ENCODE measurements around the gene TTC27.

DNA sequence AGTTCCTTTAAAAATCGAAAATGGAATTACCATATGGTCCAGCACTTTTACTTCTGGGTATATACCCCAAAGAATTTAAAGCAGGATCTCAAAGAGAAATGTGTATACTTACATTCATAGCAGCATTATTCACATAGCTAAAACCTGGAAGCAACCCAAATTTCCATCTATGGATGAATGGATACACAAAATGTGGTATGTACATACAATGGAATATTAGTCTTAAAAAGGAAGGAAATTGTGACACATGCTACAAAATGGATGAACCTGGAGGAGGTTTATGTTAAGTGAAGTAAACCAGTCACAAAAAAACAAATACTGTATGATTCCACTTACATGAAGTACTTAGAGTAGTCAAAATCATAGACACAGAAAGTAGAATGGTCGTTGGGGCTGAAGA, 171.0 kb downstream of the TTC27 start:
- TF ChIP-seq MEF2A (IDR thresholded peaks at IDR 0.05; ENCODE audit: insufficient read depth, low read depth, low read length) (no peak), HDAC6 (IDR thresholded peaks at IDR 0.05; ENCODE audit: unreplicated experiment) (no peak), POLR2A (IDR thresholded peaks at IDR 0.05; ENCODE audit: low read depth, low read length) (no peak), YY1 (IDR thresholded peaks at IDR 0.05; ENCODE audit: low read depth, low read length) (no peak), EZH2 (IDR thresholded peaks at IDR 0.05; ENCODE audit: borderline replicate concordance, control insufficient read depth, low read depth, low read length) (no peak), MYC (IDR thresholded peaks at IDR 0.05; ENCODE audit: insufficient read depth, insufficient read length, insufficient replicate concordance, low read length, severe bottlenecking) (no peak), HDAC2 (IDR thresholded peaks at IDR 0.05) (no peak), NR2C1 (IDR thresholded peaks at IDR 0.05) (no peak)
- TF ChIP-seq, protein P1, sequence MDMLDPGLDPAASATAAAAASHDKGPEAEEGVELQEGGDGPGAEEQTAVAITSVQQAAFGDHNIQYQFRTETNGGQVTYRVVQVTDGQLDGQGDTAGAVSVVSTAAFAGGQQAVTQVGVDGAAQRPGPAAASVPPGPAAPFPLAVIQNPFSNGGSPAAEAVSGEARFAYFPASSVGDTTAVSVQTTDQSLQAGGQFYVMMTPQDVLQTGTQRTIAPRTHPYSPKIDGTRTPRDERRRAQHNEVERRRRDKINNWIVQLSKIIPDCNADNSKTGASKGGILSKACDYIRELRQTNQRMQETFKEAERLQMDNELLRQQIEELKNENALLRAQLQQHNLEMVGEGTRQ (IDR thresholded peaks at IDR 0.05; ENCODE audit: borderline replicate concordance, low read depth, low read length): no peak
- TF ChIP-seq, protein P2, sequence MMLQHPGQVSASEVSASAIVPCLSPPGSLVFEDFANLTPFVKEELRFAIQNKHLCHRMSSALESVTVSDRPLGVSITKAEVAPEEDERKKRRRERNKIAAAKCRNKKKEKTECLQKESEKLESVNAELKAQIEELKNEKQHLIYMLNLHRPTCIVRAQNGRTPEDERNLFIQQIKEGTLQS (IDR thresholded peaks at IDR 0.05; ENCODE audit: borderline replicate concordance, extremely low read depth, low read depth, low read length): no peak
- TF ChIP-seq, protein P3, sequence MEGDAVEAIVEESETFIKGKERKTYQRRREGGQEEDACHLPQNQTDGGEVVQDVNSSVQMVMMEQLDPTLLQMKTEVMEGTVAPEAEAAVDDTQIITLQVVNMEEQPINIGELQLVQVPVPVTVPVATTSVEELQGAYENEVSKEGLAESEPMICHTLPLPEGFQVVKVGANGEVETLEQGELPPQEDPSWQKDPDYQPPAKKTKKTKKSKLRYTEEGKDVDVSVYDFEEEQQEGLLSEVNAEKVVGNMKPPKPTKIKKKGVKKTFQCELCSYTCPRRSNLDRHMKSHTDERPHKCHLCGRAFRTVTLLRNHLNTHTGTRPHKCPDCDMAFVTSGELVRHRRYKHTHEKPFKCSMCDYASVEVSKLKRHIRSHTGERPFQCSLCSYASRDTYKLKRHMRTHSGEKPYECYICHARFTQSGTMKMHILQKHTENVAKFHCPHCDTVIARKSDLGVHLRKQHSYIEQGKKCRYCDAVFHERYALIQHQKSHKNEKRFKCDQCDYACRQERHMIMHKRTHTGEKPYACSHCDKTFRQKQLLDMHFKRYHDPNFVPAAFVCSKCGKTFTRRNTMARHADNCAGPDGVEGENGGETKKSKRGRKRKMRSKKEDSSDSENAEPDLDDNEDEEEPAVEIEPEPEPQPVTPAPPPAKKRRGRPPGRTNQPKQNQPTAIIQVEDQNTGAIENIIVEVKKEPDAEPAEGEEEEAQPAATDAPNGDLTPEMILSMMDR (IDR thresholded peaks at IDR 0.05 in 2 of 3, conservative IDR thresholded peaks at IDR 0.05 in 1 of 3; ENCODE audit: control insufficient read depth in 2 of 3, extremely low read depth in 1 of 3, insufficient read depth in 1 of 3, low read depth in 3 of 3, low read length in 3 of 3): no peak
- TF ChIP-seq, protein P4, sequence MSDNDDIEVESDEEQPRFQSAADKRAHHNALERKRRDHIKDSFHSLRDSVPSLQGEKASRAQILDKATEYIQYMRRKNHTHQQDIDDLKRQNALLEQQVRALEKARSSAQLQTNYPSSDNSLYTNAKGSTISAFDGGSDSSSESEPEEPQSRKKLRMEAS (IDR thresholded peaks at IDR 0.05; ENCODE audit: low read depth, low read length): no peak
- TF ChIP-seq, protein P5, sequence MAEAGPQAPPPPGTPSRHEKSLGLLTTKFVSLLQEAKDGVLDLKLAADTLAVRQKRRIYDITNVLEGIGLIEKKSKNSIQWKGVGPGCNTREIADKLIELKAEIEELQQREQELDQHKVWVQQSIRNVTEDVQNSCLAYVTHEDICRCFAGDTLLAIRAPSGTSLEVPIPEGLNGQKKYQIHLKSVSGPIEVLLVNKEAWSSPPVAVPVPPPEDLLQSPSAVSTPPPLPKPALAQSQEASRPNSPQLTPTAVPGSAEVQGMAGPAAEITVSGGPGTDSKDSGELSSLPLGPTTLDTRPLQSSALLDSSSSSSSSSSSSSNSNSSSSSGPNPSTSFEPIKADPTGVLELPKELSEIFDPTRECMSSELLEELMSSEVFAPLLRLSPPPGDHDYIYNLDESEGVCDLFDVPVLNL (IDR thresholded peaks at IDR 0.05; ENCODE audit: low read depth, low read length): no peak
